ENCODE results near the gene ZFP36L1.

DNA sequence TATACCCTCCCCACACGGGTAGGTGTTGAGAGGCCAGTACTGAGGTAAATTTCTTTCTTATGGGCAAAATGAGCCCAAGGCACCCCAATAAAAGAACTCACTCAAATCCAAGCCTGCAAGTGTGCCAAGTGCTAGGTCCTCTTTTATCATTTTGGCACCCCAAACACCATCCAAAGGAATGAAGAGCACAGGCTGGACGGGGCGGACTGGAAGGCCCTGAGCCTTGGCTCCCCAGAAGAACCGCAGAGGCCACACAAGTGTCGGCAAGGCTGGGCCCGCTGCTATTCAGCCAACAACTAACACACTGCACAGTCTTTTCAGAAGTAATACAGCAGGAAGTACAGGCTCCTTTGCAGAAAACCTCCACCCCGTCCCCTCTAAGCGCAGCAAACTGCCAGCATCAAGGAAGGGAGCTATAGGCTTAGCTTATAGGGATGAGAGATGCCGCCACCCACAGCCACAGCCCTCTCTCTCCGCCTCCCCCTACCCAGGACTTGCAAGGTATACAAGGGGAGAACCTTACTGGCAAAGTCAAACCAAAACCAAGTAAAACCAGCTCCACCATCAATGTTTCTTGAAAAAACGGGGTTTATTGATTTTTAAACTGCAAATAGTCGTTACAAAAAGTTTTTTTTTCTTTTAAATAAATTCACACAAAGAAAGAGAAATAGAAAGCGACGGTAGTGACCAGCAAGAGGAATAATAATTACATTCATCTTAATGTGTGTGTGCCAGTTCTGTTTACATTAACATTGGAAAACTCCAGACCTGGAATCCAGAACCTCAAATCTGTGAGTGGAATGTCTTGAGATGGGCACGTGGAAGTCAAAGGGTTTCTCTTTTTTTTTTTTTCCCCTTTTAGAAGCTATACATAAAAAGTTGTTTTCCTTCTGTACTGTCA, 5.5 kb downstream of the ZFP36L1 start:
- peak; percentile 10; the same call in 1 of the 2 replicates for TF ChIP-seq POLR2AphosphoS5 (IDR thresholded peaks at IDR 0.05; ENCODE audit: low read depth, low read length)
- TF ChIP-seq POLR2A (IDR thresholded peaks at IDR 0.05; ENCODE audit: low read depth, low read length) = peak; percentile 7; the same call in 1 of the 2 replicates
- TF ChIP-seq TAF1 (IDR thresholded peaks at IDR 0.05; ENCODE audit: borderline replicate concordance, low read depth, low read length) = no peak

All from GM12892 (cell line).